Neural cell (in vitro differentiated cells): ENCODE results near the gene RCOR3. TPM values are rescaled to one million over a fixed set of nuclear protein-coding genes. Genes with fewer than 3 reads are reported as not detected.

ENCODE experiments used
- H2AFZ ChIP-seq: fragments of 200-600, 300-800 bp; sonication (generic), shearing (Covaris generic); 2 replicates; pipeline ENCODE4 v1.6.0; 2014; ENCODE audit warnings: low read depth, mild to moderate bottlenecking, antibody characterized with exemption, low read length, moderate library complexity
- H3F3A ChIP-seq: fragments of 200-600 bp; shearing (Covaris generic); 2 replicates; pipeline ENCODE4 v1.6.1; 2016; ENCODE audit warnings: mild to moderate bottlenecking, moderate library complexity, mixed read lengths, antibody characterized with exemption, low read length; ENCODE audit not compliant: insufficient read depth, poor library complexity, severe bottlenecking
- H3K27ac ChIP-seq: fragments of 200-600, 300-800 bp; sonication (generic), shearing (Covaris generic); 2 replicates; pipeline ENCODE4 v1.5.1; 2014; ENCODE audit warnings: mild to moderate bottlenecking, low read length, moderate library complexity
- H3K27me3 ChIP-seq: fragments of 300-800, 200-600 bp; sonication (generic), shearing (Covaris generic); 2 replicates; pipeline ENCODE4 v1.6.0; 2014; ENCODE audit warnings: mild to moderate bottlenecking, low read depth, low read length, moderate library complexity; ENCODE audit not compliant: insufficient read depth
- H3K36me3 ChIP-seq: fragments of 300-800, 200-600 bp; sonication (generic), shearing (Covaris generic); 2 replicates; pipeline ENCODE4 v1.5.1; 2014; ENCODE audit warnings: mild to moderate bottlenecking, antibody characterized with exemption, low read length, moderate library complexity; ENCODE audit not compliant: insufficient read depth
- H3K4me2 ChIP-seq: fragments of 300-800, 200-600 bp; sonication (generic), shearing (Covaris generic); 2 replicates; pipeline ENCODE4 v1.6.0; 2014; ENCODE audit warnings: mild to moderate bottlenecking, low read length
- H3K4me3 ChIP-seq: fragments of 300-800, 200-600 bp; sonication (generic), shearing (Covaris generic); 2 replicates; pipeline ENCODE4 v1.5.1; 2014; ENCODE audit warnings: mild to moderate bottlenecking, low read length, moderate library complexity
- H3K79me2 ChIP-seq: fragments of 200-600 bp; shearing (Covaris generic); replicated peaks from 2 replicates; pipeline ENCODE4 v1.6.0; 2014; ENCODE audit warnings: mild to moderate bottlenecking, low read length, moderate library complexity; ENCODE audit not compliant: insufficient read depth
- H3K9ac ChIP-seq: fragments of 300-800, 200-600 bp; sonication (generic), shearing (Covaris generic); 2 replicates; pipeline ENCODE4 v1.6.1; 2016; ENCODE audit warnings: mild to moderate bottlenecking, low read length, mixed read lengths
- H3K9me2 ChIP-seq: fragments of 200-600 bp; shearing (Covaris generic); 2 replicates; pipeline ENCODE4 v1.6.1; 2016; ENCODE audit warnings: mild to moderate bottlenecking, low read length, mixed read lengths; ENCODE audit not compliant: insufficient read depth
- H3K9me3 ChIP-seq: fragments of 200-600, 300-800 bp; sonication (generic), shearing (Covaris generic); 2 replicates; pipeline ENCODE4 v1.6.1; 2016; ENCODE audit warnings: mild to moderate bottlenecking, mixed run types, low read length, moderate library complexity, mixed read lengths
- H4K20me1 ChIP-seq: fragments of 200-600 bp; shearing (Covaris generic); 2 replicates; pipeline ENCODE4 v1.6.1; 2016; ENCODE audit warnings: mild to moderate bottlenecking, mixed run types; ENCODE audit not compliant: insufficient read depth
- CTCF ChIP-seq: fragments of 450-650 bp; IDR thresholded peaks from 2 replicates; pipeline ENCODE4 v1.5.1; 2014; ENCODE audit warnings: antibody characterized with exemption, mild to moderate bottlenecking, moderate library complexity; ENCODE audit not compliant: poor library complexity, severe bottlenecking
- EP300 ChIP-seq: fragments of 450-650 bp; conservative IDR thresholded peaks from 2 replicates; pipeline ENCODE4 v1.6.1; 2014; ENCODE audit warnings: antibody characterized with exemption, mild to moderate bottlenecking, moderate library complexity; ENCODE audit not compliant: poor library complexity, severe bottlenecking
- EZH2 ChIP-seq: fragments of 200-600, 300-800 bp; shearing (Covaris generic), sonication (generic); IDR thresholded peaks from 2 replicates; pipeline ENCODE4 v1.6.1; 2014; ENCODE audit warnings: antibody characterized with exemption, low read length, borderline replicate concordance, mild to moderate bottlenecking; ENCODE audit not compliant: insufficient read depth, poor library complexity, severe bottlenecking
- MXI1 ChIP-seq: fragments of 450-650 bp; conservative IDR thresholded peaks from 2 replicates; pipeline ENCODE4 v1.6.1; 2014; ENCODE audit warnings: antibody characterized with exemption, mild to moderate bottlenecking; ENCODE audit not compliant: poor library complexity, severe bottlenecking
- POLR2AphosphoS5 ChIP-seq: IDR thresholded peaks from 2 replicates; pipeline ENCODE4 v1.6.1; 2012
- RAD21 ChIP-seq: fragments of 450-650 bp; conservative IDR thresholded peaks from 2 replicates; pipeline ENCODE4 v1.6.1; 2014; ENCODE audit warnings: antibody characterized with exemption, mild to moderate bottlenecking, moderate library complexity
- REST ChIP-seq: IDR thresholded peaks from 2 replicates; pipeline ENCODE4 v1.6.1; 2012; ENCODE audit warnings: borderline replicate concordance
- SMC3 ChIP-seq: fragments of 450-650 bp; conservative IDR thresholded peaks from 2 replicates; pipeline ENCODE4 v1.6.1; 2014; ENCODE audit warnings: antibody characterized with exemption, mild to moderate bottlenecking, moderate library complexity; ENCODE audit not compliant: poor library complexity
- TAF1 ChIP-seq: IDR thresholded peaks from 2 replicates; pipeline ENCODE4 v1.6.1; 2012; ENCODE audit warnings: low read depth
- polyA plus RNA-seq: library from polyadenylated mRNA; depleted of rRNA; stranded (reverse); fragments of >200 nt; gene quantifications from 2 replicates; pipeline ENCODE4 v1.2.3, GENCODE V29; 2014

RCOR3 gene
- polyA plus RNA-seq, 1 donor from 2014 or later: 61.6 TPM

GRCh38 chr1:211267204-211267857 lies 8.2 kb downstream of the RCOR3 start:
- no peak overlapping the region for H3K9ac ChIP-seq
- no peaks in the 10 kb centered on the region for H3K9me3 ChIP-seq
- H3K9me2 ChIP-seq: no peaks in the 10 kb centered on the region
- peaks cover 31% of the 10 kb centered on the region for H3K79me2 ChIP-seq
- no peak overlapping the region for H3K27ac ChIP-seq
- no peak overlapping the region for H2AFZ ChIP-seq
- no peak for TF ChIP-seq EP300
- TF ChIP-seq REST: no peak
- no peaks in the 10 kb centered on the region for H3F3A ChIP-seq
- H3K36me3 ChIP-seq: peaks cover 9% of the 10 kb centered on the region
- H3K27me3 ChIP-seq: no peaks in the 10 kb centered on the region
- no peaks in the 10 kb centered on the region for H4K20me1 ChIP-seq
- H3K4me3 ChIP-seq: no peak overlapping the region
- H3K4me2 ChIP-seq: no peak overlapping the region

GRCh38 chr1:211279340-211279739 lies 20.2 kb downstream of the RCOR3 start:
- H3K27me3 ChIP-seq: no peaks in the 10 kb centered on the region
- H3K9me3 ChIP-seq: no peaks in the 10 kb centered on the region
- H3K9me2 ChIP-seq: no peaks in the 10 kb centered on the region
- H2AFZ ChIP-seq: no peak overlapping the region
- no peak for TF ChIP-seq EZH2
- no peak for TF ChIP-seq POLR2AphosphoS5
- no peak for TF ChIP-seq RAD21
- no peak for TF ChIP-seq EP300
- TF ChIP-seq MXI1: no peak
- no peak for TF ChIP-seq REST
- no peak for TF ChIP-seq CTCF
- no peak for TF ChIP-seq TAF1
- TF ChIP-seq SMC3: no peak
- H4K20me1 ChIP-seq: no peaks in the 10 kb centered on the region
- H3F3A ChIP-seq: no peaks in the 10 kb centered on the region
- no peak overlapping the region for H3K27ac ChIP-seq
- no peak overlapping the region for H3K4me2 ChIP-seq
- peaks cover 12% of the 10 kb centered on the region for H3K36me3 ChIP-seq
- H3K4me3 ChIP-seq: no peak overlapping the region
- no peaks in the 10 kb centered on the region for H3K79me2 ChIP-seq
- H3K9ac ChIP-seq: no peak overlapping the region
